ENCODE measurements around the gene GPR137B.

DNA sequence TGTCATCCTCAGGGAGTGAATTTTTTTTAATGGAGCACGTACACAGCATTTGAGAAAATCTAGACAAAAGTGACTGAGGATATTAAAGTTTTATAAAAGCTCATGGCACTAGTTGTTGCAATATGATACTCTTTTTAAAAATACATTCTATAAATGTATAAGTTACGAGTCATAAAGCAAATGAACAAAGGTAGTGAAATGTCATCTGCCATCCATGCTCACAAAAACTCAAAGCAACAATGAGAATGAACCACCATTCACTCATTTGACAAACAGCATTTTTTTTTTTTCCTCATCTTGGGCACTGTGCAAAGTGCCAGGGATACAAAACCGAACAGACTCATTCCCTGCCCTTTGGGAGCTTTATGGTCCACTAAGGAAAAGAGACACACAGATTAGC is 38.7 kb downstream of the GPR137B start:
- TF ChIP-seq, protein P1, sequence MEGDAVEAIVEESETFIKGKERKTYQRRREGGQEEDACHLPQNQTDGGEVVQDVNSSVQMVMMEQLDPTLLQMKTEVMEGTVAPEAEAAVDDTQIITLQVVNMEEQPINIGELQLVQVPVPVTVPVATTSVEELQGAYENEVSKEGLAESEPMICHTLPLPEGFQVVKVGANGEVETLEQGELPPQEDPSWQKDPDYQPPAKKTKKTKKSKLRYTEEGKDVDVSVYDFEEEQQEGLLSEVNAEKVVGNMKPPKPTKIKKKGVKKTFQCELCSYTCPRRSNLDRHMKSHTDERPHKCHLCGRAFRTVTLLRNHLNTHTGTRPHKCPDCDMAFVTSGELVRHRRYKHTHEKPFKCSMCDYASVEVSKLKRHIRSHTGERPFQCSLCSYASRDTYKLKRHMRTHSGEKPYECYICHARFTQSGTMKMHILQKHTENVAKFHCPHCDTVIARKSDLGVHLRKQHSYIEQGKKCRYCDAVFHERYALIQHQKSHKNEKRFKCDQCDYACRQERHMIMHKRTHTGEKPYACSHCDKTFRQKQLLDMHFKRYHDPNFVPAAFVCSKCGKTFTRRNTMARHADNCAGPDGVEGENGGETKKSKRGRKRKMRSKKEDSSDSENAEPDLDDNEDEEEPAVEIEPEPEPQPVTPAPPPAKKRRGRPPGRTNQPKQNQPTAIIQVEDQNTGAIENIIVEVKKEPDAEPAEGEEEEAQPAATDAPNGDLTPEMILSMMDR (IDR thresholded peaks at IDR 0.05) = no peak
- no peak for TF ChIP-seq POLR2A (IDR thresholded peaks at IDR 0.05)
